Lower leg skin (tissue), 3 donors: Measurements from ENCODE around the gene TSSC4.

Source experiments
- POLR2A ChIP-seq, 2 donors: fragments of 450-650 bp; IDR thresholded peaks; one replicate each; pipeline ENCODE4 v1.6.1; 2016 to 2017; ENCODE audit warnings: antibody characterized with exemption in 2 of 2, mild to moderate bottlenecking in 1 of 2, moderate library complexity in 1 of 2
- TF ChIP-seq, protein P1 (sequence below), 3 donors: fragments of 450-650 bp; IDR thresholded peaks; one replicate each; pipeline ENCODE4 v1.5.1; 2016; ENCODE audit warnings: antibody characterized with exemption in 3 of 3, mild to moderate bottlenecking in 3 of 3, moderate library complexity in 2 of 3

GRCh38 chr11:2448661-2449547 is 48.4 kb downstream of the TSSC4 start:
- TF ChIP-seq, protein P1, sequence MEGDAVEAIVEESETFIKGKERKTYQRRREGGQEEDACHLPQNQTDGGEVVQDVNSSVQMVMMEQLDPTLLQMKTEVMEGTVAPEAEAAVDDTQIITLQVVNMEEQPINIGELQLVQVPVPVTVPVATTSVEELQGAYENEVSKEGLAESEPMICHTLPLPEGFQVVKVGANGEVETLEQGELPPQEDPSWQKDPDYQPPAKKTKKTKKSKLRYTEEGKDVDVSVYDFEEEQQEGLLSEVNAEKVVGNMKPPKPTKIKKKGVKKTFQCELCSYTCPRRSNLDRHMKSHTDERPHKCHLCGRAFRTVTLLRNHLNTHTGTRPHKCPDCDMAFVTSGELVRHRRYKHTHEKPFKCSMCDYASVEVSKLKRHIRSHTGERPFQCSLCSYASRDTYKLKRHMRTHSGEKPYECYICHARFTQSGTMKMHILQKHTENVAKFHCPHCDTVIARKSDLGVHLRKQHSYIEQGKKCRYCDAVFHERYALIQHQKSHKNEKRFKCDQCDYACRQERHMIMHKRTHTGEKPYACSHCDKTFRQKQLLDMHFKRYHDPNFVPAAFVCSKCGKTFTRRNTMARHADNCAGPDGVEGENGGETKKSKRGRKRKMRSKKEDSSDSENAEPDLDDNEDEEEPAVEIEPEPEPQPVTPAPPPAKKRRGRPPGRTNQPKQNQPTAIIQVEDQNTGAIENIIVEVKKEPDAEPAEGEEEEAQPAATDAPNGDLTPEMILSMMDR (IDR thresholded peaks at IDR 0.05), result no peak
- no peak for TF ChIP-seq POLR2A (IDR thresholded peaks at IDR 0.05)
